DOHH2 (cell line): ENCODE data around the gene TGM1.

ENCODE experiments used
- H3F3A ChIP-seq: fragments of 200-600 bp; sonication (generic), shearing (Covaris generic); 2 replicates; pipeline ENCODE4 v1.6.0; 2016; ENCODE audit warnings: antibody characterized with exemption, mild to moderate bottlenecking; ENCODE audit not compliant: control insufficient read depth, insufficient read depth
- H3K27ac ChIP-seq: fragments of 200-600 bp; sonication (generic); 2 replicates; pipeline ENCODE4 v1.5.1; 2014; ENCODE audit warnings: low read depth, mild to moderate bottlenecking, low read length, moderate library complexity
- H3K27me3 ChIP-seq: fragments of 200-600 bp; sonication (generic); 2 replicates; pipeline ENCODE4 v1.6.1; 2014; ENCODE audit warnings: mild to moderate bottlenecking, low read length, mixed read lengths; ENCODE audit not compliant: control insufficient read depth
- H3K36me3 ChIP-seq: fragments of 200-600 bp; sonication (generic); 2 replicates; pipeline ENCODE4 v1.6.1; 2014; ENCODE audit warnings: mild to moderate bottlenecking, low read length, moderate library complexity, mixed read lengths; ENCODE audit not compliant: control insufficient read depth
- H3K4me1 ChIP-seq: fragments of 200-600 bp; sonication (generic); 2 replicates; pipeline ENCODE4 v1.6.1; 2014; ENCODE audit warnings: mild to moderate bottlenecking, low read length, mixed read lengths; ENCODE audit not compliant: control insufficient read depth
- H3K4me2 ChIP-seq: fragments of 200-600 bp; sonication (generic); 2 replicates; pipeline ENCODE4 v1.6.0; 2014; ENCODE audit warnings: mild to moderate bottlenecking, low read length, moderate library complexity
- H3K4me3 ChIP-seq: fragments of 200-600 bp; sonication (generic); 2 replicates; pipeline ENCODE4 v1.5.1; 2014; ENCODE audit warnings: mild to moderate bottlenecking, low read length, mixed read lengths
- H3K79me2 ChIP-seq: fragments of 200-600 bp; sonication (generic); 2 replicates; pipeline ENCODE4 v1.6.1; 2014; ENCODE audit warnings: mild to moderate bottlenecking, low read length, mixed read lengths; ENCODE audit not compliant: control insufficient read depth
- H3K9me2 ChIP-seq: fragments of 200-600 bp; sonication (generic); replicated peaks from 2 replicates; pipeline ENCODE4 v1.6.1; 2014; ENCODE audit warnings: mild to moderate bottlenecking, low read length, mixed read lengths; ENCODE audit not compliant: control insufficient read depth
- H3K9me3 ChIP-seq: fragments of 200-600 bp; sonication (generic); 2 replicates; pipeline ENCODE4 v1.6.1; 2014; ENCODE audit warnings: antibody characterized with exemption, low read length, mixed read lengths; ENCODE audit not compliant: control insufficient read depth, insufficient read depth
- H4K20me1 ChIP-seq: fragments of 200-600 bp; sonication (generic); 2 replicates; pipeline ENCODE4 v1.6.0; 2014; ENCODE audit warnings: low read depth, mild to moderate bottlenecking, antibody characterized with exemption, low read length, moderate library complexity; ENCODE audit not compliant: control insufficient read depth, insufficient read depth
- CTCF ChIP-seq: fragments of 200-600 bp; sonication (generic); IDR thresholded peaks from one replicate; pipeline ENCODE4 v1.5.1; 2014; ENCODE audit warnings: antibody characterized with exemption, mild to moderate bottlenecking, low read depth, low read length; ENCODE audit not compliant: poor library complexity, severe bottlenecking
- EZH2phosphoT487 ChIP-seq: fragments of 200-600 bp; sonication (generic); IDR thresholded peaks from 2 replicates; pipeline ENCODE4 v1.6.1; 2017; ENCODE audit warnings: borderline replicate concordance, mild to moderate bottlenecking, antibody characterized with exemption, low read length, moderate library complexity, mixed read lengths

The TGM1 gene

GRCh38 chr14:24297190-24297964 is 34.4 kb upstream of the TGM1 start:
- Histone ChIP-seq H3K4me2 (peak overlapping the region; percentile 32; the same call in 1 of the 2 replicates), H3K4me1 (peaks cover 32% of the 10 kb centered on the region), H3K27ac (no peak overlapping the region), H3K9me3 (no peaks in the 10 kb centered on the region), H3K9me2 (no peaks in the 10 kb centered on the region), H3K36me3 (peaks cover 41% of the 10 kb centered on the region), H3K4me3 (no peak overlapping the region), H3K27me3 (no peaks in the 10 kb centered on the region), H3F3A (0 out of 2 replicates have a peak, but pooled peaks cover 3% of the 10 kb centered on the region), H4K20me1 (no peaks in the 10 kb centered on the region; the same call in 1 of the 2 replicates), H3K79me2 (peaks cover 34% of the 10 kb centered on the region)
- TF ChIP-seq EZH2phosphoT487, result no peak
- TF ChIP-seq CTCF, result peak; percentile 57

GRCh38 chr14:24296341-24297157 is 33.6 kb upstream of the TGM1 start:
- Histone ChIP-seq H3K4me3 (no peak overlapping the region), H4K20me1 (no peaks in the 10 kb centered on the region; the same call in 1 of the 2 replicates), H3K9me2 (no peaks in the 10 kb centered on the region), H3K27ac (no peak overlapping the region), H3K9me3 (no peaks in the 10 kb centered on the region), H3K27me3 (no peaks in the 10 kb centered on the region), H3K4me1 (peaks cover 32% of the 10 kb centered on the region), H3K4me2 (peak overlapping the region; percentile 32; the same call in 1 of the 2 replicates), H3F3A (0 out of 2 replicates have a peak, but pooled peaks cover 3% of the 10 kb centered on the region), H3K79me2 (peaks cover 30% of the 10 kb centered on the region), H3K36me3 (peaks cover 39% of the 10 kb centered on the region)
- TF ChIP-seq CTCF (peak; percentile 84), EZH2phosphoT487 (no peak)

- no peaks in the 10 kb centered on the region for H3K9me2 ChIP-seq
- TF ChIP-seq EZH2phosphoT487 (no peak), CTCF (no peak)
- H3K27me3 ChIP-seq, result no peaks in the 10 kb centered on the region
- H3K27ac ChIP-seq, result no peak overlapping the region
- H3K79me2 ChIP-seq, result peaks cover 1% of the 10 kb centered on the region; the same call in 1 of the 2 replicates
- H3K4me3 ChIP-seq, result no peak overlapping the region
- no peaks in the 10 kb centered on the region for H3K9me3 ChIP-seq
- H3K4me1 ChIP-seq, result peaks cover 15% of the 10 kb centered on the region
- no peaks in the 10 kb centered on the region for H4K20me1 ChIP-seq
- 0 out of 2 replicates have a peak, but pooled peaks cover 2% of the 10 kb centered on the region for H3F3A ChIP-seq
- peaks cover 35% of the 10 kb centered on the region for H3K36me3 ChIP-seq
- H3K4me2 ChIP-seq, result no peak overlapping the region
These were observed 30.5 kb upstream of the TGM1 start for GRCh38 chr14:24293525-24293924.
